C4-2B (cell line): ENCODE measurements around the gene SYT11.
"Not testable (repeated sequence)": the region's sequence is repeated elsewhere in the genome, so short reads cannot be mapped to it uniquely, and the experiment has no call there.

Source experiments
- ZFX ChIP-seq: fragments of 450-650 bp; IDR thresholded peaks from 2 replicates; pipeline ENCODE4 v1.6.1; 2017
- TF ChIP-seq, protein P1 (sequence below): fragments of 450-650 bp; conservative IDR thresholded peaks from 2 replicates; pipeline ENCODE4 v1.5.1; 2017; ENCODE audit warnings: mild to moderate bottlenecking

DNA sequence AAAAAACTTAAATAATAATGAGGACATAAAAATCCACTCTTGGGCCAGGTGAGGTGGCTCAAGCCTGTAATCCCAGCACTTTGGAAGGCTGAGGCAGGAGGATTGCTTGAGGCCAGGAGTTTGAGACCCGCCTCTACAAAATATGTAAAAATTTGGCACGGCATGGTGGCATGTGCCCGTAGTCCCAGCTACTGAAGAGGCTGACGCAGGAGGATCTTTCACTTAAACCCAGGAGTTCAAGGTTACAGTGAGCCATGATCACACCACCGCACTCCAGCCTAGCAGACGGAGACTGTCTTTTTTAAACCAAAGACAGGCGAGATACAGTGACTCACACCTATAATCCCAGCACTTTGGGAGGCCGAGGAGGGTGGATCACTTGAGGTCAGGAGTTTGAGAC, 37.1 kb downstream of the SYT11 start:
- TF ChIP-seq, protein P1, sequence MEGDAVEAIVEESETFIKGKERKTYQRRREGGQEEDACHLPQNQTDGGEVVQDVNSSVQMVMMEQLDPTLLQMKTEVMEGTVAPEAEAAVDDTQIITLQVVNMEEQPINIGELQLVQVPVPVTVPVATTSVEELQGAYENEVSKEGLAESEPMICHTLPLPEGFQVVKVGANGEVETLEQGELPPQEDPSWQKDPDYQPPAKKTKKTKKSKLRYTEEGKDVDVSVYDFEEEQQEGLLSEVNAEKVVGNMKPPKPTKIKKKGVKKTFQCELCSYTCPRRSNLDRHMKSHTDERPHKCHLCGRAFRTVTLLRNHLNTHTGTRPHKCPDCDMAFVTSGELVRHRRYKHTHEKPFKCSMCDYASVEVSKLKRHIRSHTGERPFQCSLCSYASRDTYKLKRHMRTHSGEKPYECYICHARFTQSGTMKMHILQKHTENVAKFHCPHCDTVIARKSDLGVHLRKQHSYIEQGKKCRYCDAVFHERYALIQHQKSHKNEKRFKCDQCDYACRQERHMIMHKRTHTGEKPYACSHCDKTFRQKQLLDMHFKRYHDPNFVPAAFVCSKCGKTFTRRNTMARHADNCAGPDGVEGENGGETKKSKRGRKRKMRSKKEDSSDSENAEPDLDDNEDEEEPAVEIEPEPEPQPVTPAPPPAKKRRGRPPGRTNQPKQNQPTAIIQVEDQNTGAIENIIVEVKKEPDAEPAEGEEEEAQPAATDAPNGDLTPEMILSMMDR, result not testable (repeated sequence)
- TF ChIP-seq ZFX, result not testable (repeated sequence)
